NCI-H2081 (cell line): ENCODE measurements around the gene MCC.
A peak's percentile ranks its signal among the peaks of the same experiment; 100 is the strongest.

Source experiments
- DNase-seq, 2 experiments: peaks; one replicate each; lab custom pipeline; 2025; lab: John Stamatoyannopoulos, UW

Gene MCC

DNA sequence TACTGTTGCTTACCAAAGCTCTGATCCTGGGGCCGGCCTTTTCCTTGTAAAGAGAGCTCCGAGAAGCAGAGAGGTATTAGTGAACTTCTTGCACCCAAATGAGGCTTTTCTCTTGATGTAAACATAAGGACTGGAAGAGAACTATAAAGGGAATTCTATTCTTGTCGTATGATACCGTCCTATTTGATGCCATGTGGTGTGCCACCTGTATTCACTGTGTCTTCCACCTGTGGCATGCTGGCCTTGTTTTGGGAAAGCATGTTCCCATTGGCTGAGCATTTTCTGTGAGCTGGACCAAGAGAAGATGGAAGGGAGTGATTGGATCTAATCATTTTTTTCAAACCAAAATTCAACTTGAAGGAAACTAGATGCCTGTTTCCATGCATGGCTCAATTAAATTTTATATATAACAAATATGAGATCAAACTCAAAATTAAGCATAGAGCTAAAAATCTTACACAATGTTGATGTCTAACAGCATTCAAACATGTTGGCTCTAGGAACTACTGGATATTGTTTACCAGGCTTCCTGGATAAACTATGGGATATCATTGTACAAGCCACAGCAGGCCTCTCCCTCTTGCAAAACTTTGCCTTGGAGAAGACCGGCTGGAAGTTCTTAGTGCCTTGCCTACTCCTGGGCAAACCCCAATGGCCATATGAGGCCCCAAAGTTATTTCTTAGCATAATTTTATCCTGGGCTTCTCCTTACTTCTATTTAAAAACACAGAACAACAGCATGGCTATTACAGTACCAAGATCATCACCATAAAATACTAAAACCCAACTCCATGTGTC is 168.8 kb downstream of the MCC start:
- DNase-seq = no peak

DNA sequence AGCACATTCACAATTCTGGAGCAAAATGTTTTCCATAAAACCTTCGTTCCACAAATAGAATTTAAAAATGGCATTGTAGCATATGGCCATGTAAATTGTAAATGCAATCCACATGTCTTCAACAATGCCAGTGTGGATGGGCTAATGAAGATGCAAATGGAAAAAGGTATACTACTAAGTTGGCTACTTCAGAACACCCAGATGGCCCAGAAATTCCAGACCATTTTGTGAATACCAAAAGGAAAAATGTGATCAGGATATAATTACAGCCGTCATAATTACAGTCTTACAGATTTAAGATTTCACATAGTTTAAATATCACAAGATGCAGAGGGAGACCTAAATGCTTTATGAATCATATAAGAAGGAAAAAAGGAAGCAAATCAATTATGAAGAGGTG is 170.6 kb downstream of the MCC start:
- DNase-seq = no peak

DNA sequence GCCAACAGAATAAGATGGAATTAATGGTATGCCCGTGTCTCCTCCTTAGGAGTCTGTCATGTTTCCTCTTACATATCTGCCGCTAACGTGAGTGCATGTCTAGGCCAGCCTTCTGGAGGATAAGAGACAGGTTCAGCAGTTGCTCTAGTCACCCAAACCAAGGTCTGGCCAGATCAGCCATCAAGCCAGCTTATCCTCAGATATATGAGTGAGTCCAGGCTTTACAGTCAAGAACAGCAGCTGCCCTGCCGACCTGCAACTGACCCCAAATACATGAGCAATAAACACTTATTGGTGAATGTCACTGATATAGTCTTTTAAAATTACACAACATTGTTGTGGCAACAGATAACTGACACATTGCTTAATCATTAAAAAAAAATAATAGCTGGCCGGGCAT is 177.0 kb downstream of the MCC start:
- no peak for DNase-seq

GRCh38 chr5:113302120-113302519 is 186.1 kb downstream of the MCC start:
- no peak for DNase-seq

GRCh38 chr5:113299591-113299990 is 188.7 kb downstream of the MCC start:
- no peak for DNase-seq

GRCh38 chr5:113296676-113297075 is 191.6 kb downstream of the MCC start:
- no peak for DNase-seq

DNA sequence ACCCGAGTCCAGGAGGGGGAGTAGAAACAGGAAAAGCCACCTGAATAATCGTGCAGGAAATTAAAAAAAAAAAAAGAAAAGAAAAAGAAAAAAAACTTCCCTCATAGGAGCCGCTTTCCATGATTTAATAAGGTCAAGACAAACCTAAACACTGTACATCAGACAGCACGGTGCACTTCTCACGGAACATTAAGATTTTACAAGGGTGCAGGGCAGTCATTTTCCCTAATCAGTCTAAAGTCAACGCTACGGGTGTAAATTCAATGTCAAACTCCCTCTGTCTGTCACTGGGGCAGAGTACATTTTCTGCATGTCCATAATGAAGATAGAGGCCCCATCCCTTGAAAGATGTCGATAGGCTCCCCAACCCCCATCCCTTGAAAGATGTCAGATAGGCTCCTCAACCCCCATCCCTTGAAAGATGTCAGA is 193.1 kb downstream of the MCC start:
- DNase-seq = no peak

DNA sequence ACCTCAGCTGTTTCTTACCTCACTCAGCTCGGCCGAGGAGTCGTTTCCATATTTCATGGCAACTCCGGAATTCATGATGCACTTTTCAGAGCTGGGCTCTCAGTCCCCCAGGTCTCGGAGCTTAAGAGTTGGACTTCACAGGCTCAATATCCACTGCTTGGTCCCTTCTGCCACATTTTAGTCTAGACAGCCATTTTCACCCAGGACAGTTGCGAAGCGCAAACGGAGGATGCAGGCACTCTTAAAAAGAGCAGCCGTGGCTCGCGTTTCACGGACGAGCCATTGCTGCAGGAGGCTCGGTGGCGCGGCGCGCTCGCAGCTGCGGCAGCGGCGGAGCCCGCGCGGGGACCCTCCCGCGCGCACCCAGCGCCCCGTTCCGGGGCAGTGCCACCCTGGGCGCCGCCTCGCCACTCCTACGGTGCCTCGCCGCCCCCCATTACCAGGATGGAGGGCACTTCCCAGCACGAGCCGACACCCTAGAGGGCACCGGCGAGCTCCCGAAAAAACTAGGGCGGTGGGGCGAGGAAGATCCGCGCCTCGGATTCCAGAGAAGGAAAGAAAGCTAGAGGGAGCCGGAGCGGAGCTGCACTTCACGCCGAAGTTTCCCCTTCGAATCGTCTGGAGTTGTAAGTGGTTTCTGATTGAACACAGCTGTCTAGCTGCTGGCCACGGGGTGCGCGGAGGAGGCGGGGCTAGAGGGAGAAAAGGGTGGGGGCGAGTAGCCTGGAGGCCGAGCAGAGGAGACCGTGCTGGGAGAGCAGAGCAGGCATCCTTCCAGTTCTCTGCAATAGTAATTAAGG is 193.7 kb downstream of the MCC start:
- DNase-seq = peak; percentile 73

DNA sequence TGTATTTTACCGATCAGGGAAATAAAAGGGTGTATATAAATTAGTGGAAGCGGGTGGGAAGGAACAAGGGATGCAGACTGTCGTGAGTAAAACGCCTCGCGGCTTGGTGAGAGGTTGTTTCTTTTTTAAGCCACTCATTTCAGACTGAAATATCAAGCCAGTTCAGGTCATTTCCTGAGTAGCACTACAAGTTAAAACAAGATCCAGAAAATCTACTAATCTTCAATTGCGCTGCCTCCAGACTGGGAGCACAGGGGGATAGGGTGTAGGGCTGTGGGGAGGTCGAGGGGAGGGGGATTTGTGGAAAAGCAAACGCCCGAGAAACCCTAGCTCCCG is 194.3 kb downstream of the MCC start:
- DNase-seq = no peak

- DNase-seq = no peak
Observed at GRCh38 chr5:113293068-113293974, 194.9 kb downstream of the MCC start.

- no peak for DNase-seq
Observed at GRCh38 chr5:113292462-113292861, 195.8 kb downstream of the MCC start.

DNA sequence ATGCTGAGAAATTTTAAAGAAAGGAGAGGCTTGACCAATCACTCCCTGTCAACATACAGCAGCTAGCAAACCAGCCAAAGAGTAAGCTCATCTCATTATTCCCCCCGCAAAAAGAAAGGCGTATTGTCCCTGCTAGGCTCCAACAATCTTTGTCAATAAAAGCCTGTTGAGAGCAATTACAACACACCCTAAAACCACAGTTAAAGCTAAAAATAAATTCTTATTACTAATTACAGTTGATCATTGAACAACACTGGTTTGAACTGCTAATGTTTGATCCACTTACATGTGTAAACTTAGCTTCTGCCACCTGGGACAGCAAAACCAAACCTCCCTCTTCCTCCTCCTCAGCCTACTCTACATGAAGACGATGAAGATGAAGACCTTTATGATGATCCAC is 204.7 kb downstream of the MCC start:
- peak in 1 of 2 experiments; percentile 28 for DNase-seq

DNA sequence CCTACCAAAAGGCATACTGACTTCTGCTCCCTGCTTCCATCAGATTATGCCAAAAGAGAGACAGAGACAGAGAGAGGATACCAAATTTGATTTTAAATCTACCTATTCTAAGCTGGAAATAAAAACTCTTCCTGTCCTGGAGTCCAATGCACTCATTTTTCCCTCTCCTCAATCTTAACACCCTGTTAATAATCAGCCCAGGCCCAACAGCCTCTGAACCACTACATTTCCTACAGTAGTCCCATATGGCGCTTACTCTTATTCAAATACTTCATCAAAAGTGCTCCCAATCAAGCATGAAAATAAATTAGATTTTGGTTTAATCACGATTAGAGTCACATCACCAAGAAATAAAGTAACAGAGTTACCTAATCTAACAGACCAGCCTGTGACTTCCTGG is 205.8 kb downstream of the MCC start:
- no peak for DNase-seq

DNA sequence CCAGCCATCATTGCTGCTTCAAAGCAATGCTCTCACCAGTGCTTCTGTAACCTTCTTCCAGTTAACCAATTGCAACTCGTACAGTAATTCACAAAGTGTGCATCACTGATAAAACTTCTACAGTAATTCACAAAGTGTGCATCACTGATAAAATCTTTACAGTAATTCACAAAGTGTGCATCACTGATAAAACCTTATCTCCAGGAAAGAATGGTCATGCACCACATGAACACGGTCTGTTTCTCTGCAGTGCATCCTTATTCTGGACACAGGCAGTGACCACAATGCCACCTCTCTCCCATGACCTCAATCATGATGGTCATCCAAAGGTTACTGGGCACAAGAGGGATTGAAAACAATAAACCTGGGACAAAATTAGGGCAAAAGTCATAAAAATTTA is 207.1 kb downstream of the MCC start:
- no peak for DNase-seq

DNA sequence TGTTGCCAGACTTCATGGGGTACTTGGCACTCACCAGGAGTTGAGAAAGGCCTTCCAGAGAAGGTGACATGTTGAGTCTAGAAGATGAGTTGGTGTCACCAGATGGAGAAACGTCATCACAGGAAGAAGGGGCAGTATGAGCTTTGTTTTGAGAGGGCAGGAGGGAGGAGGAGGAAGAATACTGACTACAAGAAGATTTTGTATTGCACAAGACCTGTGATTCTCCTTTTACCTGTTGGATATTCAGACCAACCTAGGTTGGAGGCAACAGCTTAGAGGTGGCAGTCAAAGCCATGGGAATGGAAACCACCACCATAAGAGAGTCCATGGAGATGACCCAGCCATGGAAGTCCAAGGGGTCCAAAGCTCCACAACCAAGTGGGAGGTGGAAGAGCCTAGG is 207.7 kb downstream of the MCC start:
- no peak for DNase-seq

- DNase-seq = no peak
Observed at GRCh38 chr5:113278976-113279375, 209.3 kb downstream of the MCC start.

GRCh38 chr5:113276493-113276892 is 211.8 kb downstream of the MCC start:
- DNase-seq = no peak

- DNase-seq = no peak
Observed at GRCh38 chr5:113276001-113276400, 212.3 kb downstream of the MCC start.

DNA sequence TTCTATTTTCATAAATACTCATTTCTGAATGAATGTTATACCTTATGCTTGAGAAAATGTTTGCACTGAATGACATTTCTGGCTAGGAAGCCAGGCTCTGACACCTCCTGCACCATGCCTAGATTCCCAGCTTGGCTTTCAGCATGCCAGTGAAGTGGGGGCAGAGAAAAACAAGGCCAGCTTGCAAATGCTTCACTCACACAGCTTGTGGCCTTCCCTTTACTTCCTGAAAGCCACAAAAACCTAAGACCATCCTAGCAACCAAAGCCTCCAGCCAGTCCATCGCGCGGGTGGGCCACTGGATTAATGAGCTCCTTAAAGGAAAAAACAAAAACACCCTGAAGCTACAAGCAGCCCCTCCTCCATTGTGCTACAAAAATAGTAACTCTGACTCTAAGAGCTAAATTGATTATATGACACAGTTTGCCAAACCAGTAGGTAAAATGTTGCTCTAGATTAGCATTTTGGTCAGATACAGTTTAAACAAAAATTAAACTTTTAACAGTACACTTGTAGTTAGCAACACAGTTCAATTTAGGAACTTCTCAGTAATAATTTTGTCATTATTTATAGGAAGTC is 213.3 kb downstream of the MCC start:
- DNase-seq = no peak

DNA sequence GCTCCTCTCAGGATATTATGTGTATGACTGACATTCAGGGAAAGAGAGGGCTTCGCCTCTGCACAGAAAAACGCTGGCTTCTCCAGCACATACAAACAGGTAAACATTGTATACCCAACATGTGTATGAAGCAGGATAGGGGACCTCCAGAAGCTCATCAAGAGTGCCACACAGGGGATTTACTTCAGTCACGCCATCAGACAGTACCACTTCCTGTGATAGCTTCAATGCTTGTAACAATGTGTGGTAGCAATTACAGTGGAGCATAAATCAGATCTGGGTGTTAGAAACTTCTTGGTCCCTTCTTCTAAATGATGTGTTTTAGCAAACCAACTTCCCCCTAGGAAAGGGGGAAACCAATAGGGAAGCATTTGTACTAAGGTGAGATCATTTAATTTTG is 214.3 kb downstream of the MCC start:
- DNase-seq = no peak

GRCh38 chr5:113271745-113272454 is 216.4 kb downstream of the MCC start:
- DNase-seq = no peak
